Thoracic aorta (tissue), 2 donors: ENCODE data around the gene YEATS4. TPM values are rescaled to one million over a fixed set of nuclear protein-coding genes. Genes with fewer than 3 reads are reported as not detected.

Experiments used
- ATAC-seq: fragments of 150-250 bp; one replicate; pipeline ENCODE4 v1.8.0; 2017; ENCODE audit warnings: low read depth; ENCODE audit not compliant: insufficient number of reproducible peaks, low FRiP score
- DNase-seq: peaks from one replicate; pipeline ENCODE4 v3.0.0-alpha.2; 2020; ENCODE audit warnings: low spot score
- H3K27ac ChIP-seq, 2 donors: fragments of 200-600 bp; sonication (generic); 1 replicate in 1 of 2; 2 replicates in 1 of 2; pipeline ENCODE4 v1.5.1; 2016; ENCODE audit warnings: mild to moderate bottlenecking in 2 of 2, moderate library complexity in 2 of 2
- H3K27me3 ChIP-seq: fragments of 200-600 bp; sonication (generic); replicated peaks from 2 replicates; pipeline ENCODE4 v1.6.0; 2016; ENCODE audit warnings: mild to moderate bottlenecking; ENCODE audit not compliant: insufficient read depth
- H3K36me3 ChIP-seq: fragments of 200-600 bp; sonication (generic); one replicate; pipeline ENCODE4 v1.5.1; 2016
- H3K4me1 ChIP-seq, 2 donors: fragments of 200-600 bp; sonication (generic); 1 replicate in 1 of 2; 2 replicates in 1 of 2; pipeline versions ENCODE4 v1.5.1 to v1.6.0; 2016; ENCODE audit warnings: low read depth in 2 of 2, mild to moderate bottlenecking in 1 of 2; ENCODE audit not compliant: control insufficient read depth in 1 of 2
- H3K4me3 ChIP-seq: fragments of 200-600 bp; sonication (generic); 2 replicates; pipeline ENCODE4 v1.5.1; 2016; ENCODE audit warnings: mild to moderate bottlenecking
- H3K9me3 ChIP-seq: fragments of 200-600 bp; sonication (generic); 2 replicates; pipeline ENCODE4 v1.5.1; 2016
- total RNA-seq, 2 donors: library from RNA; depleted of rRNA; stranded (reverse); fragments of >200 nt; gene quantifications; one replicate each; pipeline versions ENCODE4 v1.1.0 to v1.2.3, GENCODE V29; 2016
- TF ChIP-seq, protein P1 (sequence below): fragments of 200-600 bp; sonication (generic); IDR thresholded peaks from one replicate; pipeline ENCODE4 v1.5.1; 2019; ENCODE audit warnings: antibody characterized with exemption

Gene YEATS4
- total RNA-seq, 2 donors from 2014 or later: 5.7 to 9.7 TPM

DNA sequence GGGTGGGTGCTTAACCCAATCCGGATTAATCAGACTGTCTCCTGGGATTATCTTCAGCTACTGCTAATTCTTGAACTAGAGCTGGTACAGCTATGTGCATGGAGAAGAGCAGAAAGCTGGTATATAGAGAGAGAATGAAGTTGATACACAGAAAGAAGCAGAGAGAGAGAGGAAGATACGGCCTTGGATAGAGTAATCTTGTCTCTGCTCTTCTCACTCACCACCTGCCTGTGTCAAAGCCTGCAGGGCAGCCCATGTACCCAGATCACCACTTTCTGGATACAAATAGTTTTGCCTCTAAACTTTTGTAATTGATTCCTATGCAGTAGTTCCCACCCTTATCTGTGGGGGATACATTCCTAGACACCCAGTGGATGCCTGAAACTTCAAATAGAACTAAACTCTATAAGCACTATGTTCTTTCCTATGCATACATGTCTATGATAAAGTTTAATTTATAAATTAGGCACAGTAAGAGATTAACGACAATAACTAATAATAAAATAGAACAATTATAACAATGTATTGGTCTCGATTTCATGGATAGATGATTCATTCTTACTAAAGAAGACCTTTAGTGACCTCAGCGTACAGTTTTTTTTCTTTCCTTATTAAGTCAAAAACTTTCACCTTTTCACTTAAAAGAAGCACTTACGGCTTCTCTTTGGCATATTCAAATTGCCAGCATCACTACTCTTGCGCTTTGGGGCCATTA lies 45.5 kb downstream of the YEATS4 start:
- no peaks in the 10 kb centered on the region for H3K27me3 ChIP-seq
- H3K9me3 ChIP-seq: no peaks in the 10 kb centered on the region
- no peak overlapping the region for H3K4me3 ChIP-seq
- H3K27ac ChIP-seq: peak overlapping the region; percentile 75 to 79
- TF ChIP-seq, protein P1, sequence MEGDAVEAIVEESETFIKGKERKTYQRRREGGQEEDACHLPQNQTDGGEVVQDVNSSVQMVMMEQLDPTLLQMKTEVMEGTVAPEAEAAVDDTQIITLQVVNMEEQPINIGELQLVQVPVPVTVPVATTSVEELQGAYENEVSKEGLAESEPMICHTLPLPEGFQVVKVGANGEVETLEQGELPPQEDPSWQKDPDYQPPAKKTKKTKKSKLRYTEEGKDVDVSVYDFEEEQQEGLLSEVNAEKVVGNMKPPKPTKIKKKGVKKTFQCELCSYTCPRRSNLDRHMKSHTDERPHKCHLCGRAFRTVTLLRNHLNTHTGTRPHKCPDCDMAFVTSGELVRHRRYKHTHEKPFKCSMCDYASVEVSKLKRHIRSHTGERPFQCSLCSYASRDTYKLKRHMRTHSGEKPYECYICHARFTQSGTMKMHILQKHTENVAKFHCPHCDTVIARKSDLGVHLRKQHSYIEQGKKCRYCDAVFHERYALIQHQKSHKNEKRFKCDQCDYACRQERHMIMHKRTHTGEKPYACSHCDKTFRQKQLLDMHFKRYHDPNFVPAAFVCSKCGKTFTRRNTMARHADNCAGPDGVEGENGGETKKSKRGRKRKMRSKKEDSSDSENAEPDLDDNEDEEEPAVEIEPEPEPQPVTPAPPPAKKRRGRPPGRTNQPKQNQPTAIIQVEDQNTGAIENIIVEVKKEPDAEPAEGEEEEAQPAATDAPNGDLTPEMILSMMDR: no peak
- no peaks in the 10 kb centered on the region for H3K36me3 ChIP-seq
- H3K4me1 ChIP-seq: peaks cover 0 to 42% of the 10 kb centered on the region in 2 donors
- no peak for DNase-seq
- ATAC-seq: no peak

DNA sequence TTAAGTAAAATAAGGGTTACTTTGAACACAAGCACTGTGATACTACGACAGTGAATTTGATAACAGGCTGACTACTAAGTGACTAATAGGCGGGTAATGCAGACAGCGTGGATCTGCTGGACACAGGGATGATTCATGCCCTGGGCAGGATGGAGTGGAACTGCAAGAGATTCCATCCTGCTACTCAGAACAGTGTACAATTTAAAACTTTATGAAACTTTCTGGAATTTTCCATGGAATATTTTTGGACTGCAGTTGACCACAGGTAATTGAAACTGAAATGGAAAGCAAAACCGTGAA lies 46.0 kb downstream of the YEATS4 start:
- Histone ChIP-seq H3K4me3 (no peak overlapping the region), H3K27me3 (no peaks in the 10 kb centered on the region), H3K27ac (peak overlapping the region; percentile 27 to 79), H3K4me1 (peaks cover 0 to 42% of the 10 kb centered on the region in 2 donors), H3K9me3 (no peaks in the 10 kb centered on the region), H3K36me3 (no peaks in the 10 kb centered on the region)
- no peak for DNase-seq
- TF ChIP-seq, protein P1: no peak
- ATAC-seq: peak; percentile 79

DNA sequence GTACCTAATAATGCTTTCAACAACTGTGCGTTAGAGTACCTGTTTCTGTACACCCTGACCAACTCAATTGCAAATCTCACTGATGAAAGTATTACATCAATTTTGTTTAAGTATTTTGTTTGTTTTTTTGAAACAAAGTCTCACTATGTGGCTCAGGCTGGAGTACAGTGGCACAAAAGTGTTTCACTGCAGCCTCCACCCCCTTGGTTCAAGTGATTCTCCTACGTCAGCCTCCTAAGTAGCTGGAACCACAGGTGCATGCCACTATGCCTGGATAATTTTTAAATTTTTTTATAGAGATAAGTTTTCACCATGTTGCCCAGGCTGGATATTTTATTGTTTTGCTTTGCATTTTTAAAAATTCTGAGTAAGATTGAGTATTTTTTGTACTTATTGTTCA lies 46.7 kb downstream of the YEATS4 start:
- Histone ChIP-seq H3K27ac (peak overlapping the region; percentile 39 to 79), H3K27me3 (no peaks in the 10 kb centered on the region), H3K4me3 (no peak overlapping the region), H3K36me3 (no peaks in the 10 kb centered on the region), H3K4me1 (peaks cover 0 to 41% of the 10 kb centered on the region in 2 donors), H3K9me3 (no peaks in the 10 kb centered on the region)
- DNase-seq (no peak), ATAC-seq (no peak)
- TF ChIP-seq, protein P1: no peak

DNA sequence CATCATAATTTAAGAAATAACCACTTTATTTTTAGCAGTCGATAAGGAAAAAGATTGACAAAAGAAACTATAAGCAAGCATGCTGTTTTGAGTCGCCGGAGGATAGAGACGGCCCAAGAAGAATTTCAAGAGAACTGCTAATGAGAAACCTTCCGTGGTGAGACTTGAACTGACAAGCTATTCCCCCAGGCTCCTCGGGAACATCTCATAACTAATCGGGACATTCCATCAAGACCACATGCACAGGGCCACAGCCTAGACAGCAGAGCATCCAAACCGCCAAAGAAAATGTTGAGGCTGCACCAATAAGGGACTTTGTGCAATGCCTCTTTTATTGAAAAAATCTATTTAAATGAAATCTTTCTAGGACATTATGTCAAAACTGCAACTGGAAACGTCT lies 51.0 kb downstream of the YEATS4 start:
- DNase-seq: no peak
- H3K27me3 ChIP-seq: no peaks in the 10 kb centered on the region
- H3K27ac ChIP-seq: no peak overlapping the region
- H3K4me1 ChIP-seq: peaks cover 0 to 20% of the 10 kb centered on the region in 2 donors
- no peaks in the 10 kb centered on the region for H3K9me3 ChIP-seq
- H3K4me3 ChIP-seq: no peak overlapping the region
- ATAC-seq: no peak
- no peaks in the 10 kb centered on the region for H3K36me3 ChIP-seq
- TF ChIP-seq, protein P1: no peak

DNA sequence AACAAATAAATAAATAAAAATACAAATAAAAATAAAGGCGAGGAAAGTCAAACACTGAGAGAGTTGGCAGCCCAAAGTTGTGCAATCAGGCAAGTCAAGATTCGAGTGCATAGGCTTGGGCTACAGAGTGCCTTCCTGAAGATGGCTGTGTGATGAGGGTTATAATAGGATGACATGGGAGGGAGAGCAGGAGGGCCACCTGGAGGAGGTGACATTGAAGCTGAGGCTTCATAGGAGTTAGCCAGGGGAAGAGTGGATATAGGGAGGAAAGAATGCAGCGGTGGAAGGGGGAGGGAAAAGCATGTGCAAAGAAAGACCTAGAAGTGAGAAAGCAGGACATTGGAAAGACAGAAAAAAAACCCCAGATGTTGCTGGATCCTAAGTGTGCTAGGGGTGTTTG lies 53.1 kb downstream of the YEATS4 start:
- no peak overlapping the region for H3K4me3 ChIP-seq
- no peaks in the 10 kb centered on the region for H3K27me3 ChIP-seq
- no peak for DNase-seq
- no peak overlapping the region for H3K27ac ChIP-seq
- TF ChIP-seq, protein P1: no peak
- H3K9me3 ChIP-seq: no peaks in the 10 kb centered on the region
- no peaks in the 10 kb centered on the region for H3K36me3 ChIP-seq
- H3K4me1 ChIP-seq: peaks cover 5 to 17% of the 10 kb centered on the region in 2 donors
- ATAC-seq: no peak
